CD14-positive monocyte (primary cell): ENCODE results near the gene PLXNA4. TPM values are rescaled to one million over a fixed set of nuclear protein-coding genes. Genes with fewer than 3 reads are reported as not detected.

Experiments
- DNase-seq, 3 donors: peaks; one replicate each; pipeline ENCODE4 v3.0.0-alpha.2; 2011 to 2022
- H2AFZ ChIP-seq: 2 replicates; pipeline ENCODE4 v1.6.0; 2012; ENCODE audit warnings: mild to moderate bottlenecking, low read depth, low read length, inconsistent platforms; ENCODE audit not compliant: insufficient read depth, poor library complexity, severe bottlenecking
- H3K27ac ChIP-seq, 2 donors: 1 replicate in 1 of 2; 2 replicates in 1 of 2; pipeline ENCODE4 v1.5.1; 2012 to 2013; ENCODE audit warnings: low read length in 2 of 2, control low read depth in 1 of 2, inconsistent platforms in 1 of 2, low read depth in 1 of 2, mild to moderate bottlenecking in 1 of 2
- H3K27me3 ChIP-seq, 2 donors: one replicate each; pipeline versions ENCODE4 v1.6.0 to v1.6.1; 2011 to 2013; ENCODE audit warnings: low read length in 2 of 2; ENCODE audit not compliant: control insufficient read depth in 2 of 2, insufficient read depth in 2 of 2
- H3K36me3 ChIP-seq, 2 donors: replicated peaks in 1 of 2; 1 replicate in 1 of 2; 2 replicates in 1 of 2; pipeline versions ENCODE4 v1.5.1 to v1.6.1; 2012 to 2013; ENCODE audit warnings: low read length in 2 of 2, control low read depth in 1 of 2, inconsistent platforms in 1 of 2, mild to moderate bottlenecking in 1 of 2; ENCODE audit not compliant: insufficient read depth in 2 of 2, control insufficient read depth in 1 of 2
- H3K4me1 ChIP-seq, 2 donors: 1 replicate in 1 of 2; 2 replicates in 1 of 2; pipeline versions ENCODE4 v1.5.1 to v1.6.1; 2012 to 2013; ENCODE audit warnings: low read length in 2 of 2, control low read depth in 1 of 2, inconsistent platforms in 1 of 2, mild to moderate bottlenecking in 1 of 2, moderate library complexity in 1 of 2; ENCODE audit not compliant: insufficient read depth in 2 of 2, control insufficient read depth in 1 of 2
- H3K4me2 ChIP-seq: replicated peaks from 2 replicates; pipeline ENCODE3; 2012; ENCODE audit warnings: low read length, moderate library complexity, mild to moderate bottlenecking; ENCODE audit not compliant: poor library complexity, severe bottlenecking; ENCODE audit errors: extremely low read depth
- H3K4me3 ChIP-seq, 3 experiments: fragments of 200-600 bp in 1 of 3; sonication (generic) in 1 of 3; replicated peaks in 1 of 3; 1 replicate in 2 of 3; 2 replicates in 1 of 3; pipeline ENCODE4 v1.5.1; 2011 to 2013; ENCODE audit warnings: low read length in 3 of 3, mild to moderate bottlenecking in 3 of 3, control low read depth in 2 of 3, low read depth in 2 of 3, inconsistent platforms in 1 of 3, moderate library complexity in 1 of 3
- H3K79me2 ChIP-seq: 2 replicates; pipeline ENCODE4 v1.6.0; 2012; ENCODE audit warnings: mild to moderate bottlenecking, control low read depth, inconsistent platforms, low read length, moderate library complexity; ENCODE audit not compliant: insufficient read depth
- H3K9ac ChIP-seq: 2 replicates; pipeline ENCODE4 v1.6.0; 2017; ENCODE audit warnings: low read length, mild to moderate bottlenecking; ENCODE audit not compliant: insufficient read depth, poor library complexity, severe bottlenecking
- H3K9me3 ChIP-seq, 2 donors: replicated peaks in 1 of 2; 1 replicate in 1 of 2; 2 replicates in 1 of 2; pipeline versions ENCODE4 v1.5.1 to v1.6.1; 2012 to 2013; ENCODE audit warnings: low read length in 2 of 2, control low read depth in 1 of 2; ENCODE audit not compliant: control insufficient read depth in 1 of 2, insufficient read depth in 1 of 2
- H4K20me1 ChIP-seq: 2 replicates; pipeline ENCODE4 v1.6.0; 2012; ENCODE audit warnings: mild to moderate bottlenecking, low read length, control low read depth, moderate library complexity; ENCODE audit not compliant: insufficient read depth
- H3K27ac Mint-ChIP-seq, 7 donors: one replicate each; pipeline ENCODE4 v1.8.0; 2020; ENCODE audit warnings: mild to moderate bottlenecking in 7 of 7, mixed read lengths in 7 of 7, moderate library complexity in 6 of 7, inconsistent platforms in 2 of 7
- H3K27me3 Mint-ChIP-seq, 3 donors: one replicate each; pipeline ENCODE4 v1.8.0; 2021 to 2022; ENCODE audit warnings: low read depth in 3 of 3, mild to moderate bottlenecking in 3 of 3, mixed read lengths in 3 of 3, moderate library complexity in 3 of 3, inconsistent platforms in 1 of 3
- H3K36me3 Mint-ChIP-seq, 2 donors: one replicate each; pipeline ENCODE4 v1.8.0; 2020; ENCODE audit warnings: mixed read lengths in 2 of 2, inconsistent platforms in 1 of 2, mild to moderate bottlenecking in 1 of 2
- H3K4me1 Mint-ChIP-seq: one replicate; pipeline ENCODE4 v1.8.0; 2020; ENCODE audit warnings: mild to moderate bottlenecking, mixed read lengths
- H3K4me3 Mint-ChIP-seq, 2 donors: one replicate each; pipeline ENCODE4 v1.8.0; 2020; ENCODE audit warnings: mild to moderate bottlenecking in 2 of 2, mixed read lengths in 2 of 2, moderate library complexity in 1 of 2
- H3K9me3 Mint-ChIP-seq, 7 donors: one replicate each; pipeline ENCODE4 v1.8.0; 2020 to 2022; ENCODE audit warnings: mixed read lengths in 7 of 7, mild to moderate bottlenecking in 6 of 7, moderate library complexity in 6 of 7, inconsistent platforms in 2 of 7
- WGBS: methylation state at CpG from one replicate; pipeline ENCODE4 v1.1.5; 2013; ENCODE audit warnings: missing lambda C conversion rate; ENCODE audit not compliant: insufficient coverage; 5-methylcytosine and 5-hydroxymethylcytosine counted together
- intact Hi-C, 2 donors: fragments of 100-400 bp; cut with micrococcal nuclease; formaldehyde crosslinking; loops; one replicate each; pipeline versions ENCODE4 v1.15.0 to v1.15.1; 2023
- polyA plus RNA-seq, 3 donors: library from polyadenylated mRNA; depleted of rRNA in 1 of 3; unstranded in 2 of 3; stranded (reverse) in 1 of 3; fragments of 300-500 nt in 2 of 3; fragments of >200 nt in 1 of 3; fragmentation: Illumina TruSeq in 2 of 3; gene quantifications; 1 replicate in 2 of 3; 2 replicates in 1 of 3; pipeline ENCODE4 v1.2.3, GENCODE V29; 2012 to 2021
- TF ChIP-seq, protein P1 (sequence below): fragments of 200-600 bp; IDR thresholded peaks from one replicate; pipeline ENCODE4 v1.8.0; 2022; ENCODE audit warnings: antibody characterized with exemption, mild to moderate bottlenecking

The PLXNA4 gene
- polyA plus RNA-seq, 3 donors: not detected

DNA sequence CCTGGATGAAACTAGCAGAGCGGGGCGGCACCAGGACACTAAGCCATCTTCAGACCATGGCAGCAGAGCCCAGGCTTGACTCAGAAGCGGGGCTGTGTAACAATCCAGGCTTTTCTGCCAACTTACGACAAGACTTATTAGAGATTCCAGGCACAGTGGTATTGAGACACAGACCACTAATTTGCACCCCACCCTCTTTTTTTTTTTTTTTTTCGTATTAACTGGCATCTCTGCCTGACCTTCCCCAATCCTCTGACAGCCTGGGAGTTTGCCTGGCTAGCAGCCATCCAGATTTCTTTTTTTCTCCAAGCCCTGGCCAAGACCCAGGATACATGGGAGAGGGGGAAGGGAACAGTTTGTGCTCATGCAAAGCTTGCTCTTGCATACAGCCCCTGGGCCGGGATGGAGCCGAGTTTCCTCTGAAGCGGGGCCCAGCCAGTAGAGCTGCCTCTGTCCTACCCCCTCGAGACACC is 182.4 kb downstream of the PLXNA4 start:
- H3K4me1 ChIP-seq: peaks cover 16 to 18% of the 10 kb centered on the region in 2 donors
- Mint-ChIP-seq H3K27ac (no peak overlapping the region), H3K36me3 (no peaks in the 10 kb centered on the region), H3K4me1 (peaks cover 16% of the 10 kb centered on the region), H3K4me3 (no peak overlapping the region), H3K9me3 (peaks cover 0 to 5% (median 3%) of the 10 kb centered on the region in 7 donors), H3K27me3 (peaks cover 7 to 12% (median 12%) of the 10 kb centered on the region in 3 donors)
- 97% methylated on average over 3 of the region's 9 CpGs for WGBS
- H3K4me3 ChIP-seq: no peak overlapping the region
- no peaks in the 10 kb centered on the region for H3K79me2 ChIP-seq
- TF ChIP-seq, protein P1, sequence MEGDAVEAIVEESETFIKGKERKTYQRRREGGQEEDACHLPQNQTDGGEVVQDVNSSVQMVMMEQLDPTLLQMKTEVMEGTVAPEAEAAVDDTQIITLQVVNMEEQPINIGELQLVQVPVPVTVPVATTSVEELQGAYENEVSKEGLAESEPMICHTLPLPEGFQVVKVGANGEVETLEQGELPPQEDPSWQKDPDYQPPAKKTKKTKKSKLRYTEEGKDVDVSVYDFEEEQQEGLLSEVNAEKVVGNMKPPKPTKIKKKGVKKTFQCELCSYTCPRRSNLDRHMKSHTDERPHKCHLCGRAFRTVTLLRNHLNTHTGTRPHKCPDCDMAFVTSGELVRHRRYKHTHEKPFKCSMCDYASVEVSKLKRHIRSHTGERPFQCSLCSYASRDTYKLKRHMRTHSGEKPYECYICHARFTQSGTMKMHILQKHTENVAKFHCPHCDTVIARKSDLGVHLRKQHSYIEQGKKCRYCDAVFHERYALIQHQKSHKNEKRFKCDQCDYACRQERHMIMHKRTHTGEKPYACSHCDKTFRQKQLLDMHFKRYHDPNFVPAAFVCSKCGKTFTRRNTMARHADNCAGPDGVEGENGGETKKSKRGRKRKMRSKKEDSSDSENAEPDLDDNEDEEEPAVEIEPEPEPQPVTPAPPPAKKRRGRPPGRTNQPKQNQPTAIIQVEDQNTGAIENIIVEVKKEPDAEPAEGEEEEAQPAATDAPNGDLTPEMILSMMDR: no peak
- H3K9me3 ChIP-seq: no peaks in the 10 kb centered on the region
- no peaks in the 10 kb centered on the region for H4K20me1 ChIP-seq
- no peaks in the 10 kb centered on the region for H3K36me3 ChIP-seq
- H3K27ac ChIP-seq: no peak overlapping the region
- intact Hi-C loops: loop anchor here in 1 of 2 donors (2.0 kb wide), 1 partner anchor 187 kb away; no protein-coding TSS in a partner anchor
- H3K27me3 ChIP-seq: no peaks in the 10 kb centered on the region
- H3K9ac ChIP-seq: no peak overlapping the region
- DNase-seq: no peak
- no peak overlapping the region for H3K4me2 ChIP-seq
- H2AFZ ChIP-seq: no peak overlapping the region

DNA sequence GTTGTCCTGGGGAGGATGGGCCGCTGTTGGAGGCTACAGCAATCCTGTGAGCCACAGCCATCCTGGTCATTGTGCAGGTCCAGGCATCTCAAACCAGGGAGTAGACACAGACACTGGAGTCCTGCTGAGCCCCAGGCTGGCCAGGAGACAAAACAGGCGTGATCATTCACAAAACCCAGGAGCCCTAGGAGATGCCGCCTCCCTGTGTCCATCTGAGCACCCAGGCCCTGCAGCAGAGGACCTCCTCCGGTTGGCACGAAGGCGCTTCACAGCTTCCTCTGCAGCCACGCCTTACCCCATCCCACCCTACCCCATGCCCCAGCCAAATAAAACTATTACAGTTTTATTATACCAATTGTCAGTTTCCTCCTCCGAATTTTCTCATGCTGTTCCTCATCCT is 183.6 kb downstream of the PLXNA4 start:
- Histone ChIP-seq H3K27ac (no peak overlapping the region), H4K20me1 (no peaks in the 10 kb centered on the region), H3K27me3 (no peaks in the 10 kb centered on the region), H3K4me1 (peaks cover 16 to 18% of the 10 kb centered on the region in 2 donors), H3K4me3 (no peak overlapping the region), H3K79me2 (no peaks in the 10 kb centered on the region), H3K9me3 (no peaks in the 10 kb centered on the region), H2AFZ (no peak overlapping the region), H3K9ac (no peak overlapping the region), H3K36me3 (no peaks in the 10 kb centered on the region), H3K4me2 (no peak overlapping the region)
- DNase-seq: no peak
- TF ChIP-seq, protein P1: no peak
- peaks cover 0 to 7% (median 3%) of the 10 kb centered on the region in 7 donors for H3K9me3 Mint-ChIP-seq
- no peak overlapping the region for H3K4me3 Mint-ChIP-seq
- H3K36me3 Mint-ChIP-seq: no peaks in the 10 kb centered on the region
- intact Hi-C loops: no loop called here
- H3K27ac Mint-ChIP-seq: no peak overlapping the region
- peaks cover 16% of the 10 kb centered on the region for H3K4me1 Mint-ChIP-seq
- 95% methylated on average over 5 of the region's 8 CpGs for WGBS
- peaks cover 9 to 14% (median 14%) of the 10 kb centered on the region in 3 donors for H3K27me3 Mint-ChIP-seq
